Adrenal gland (tissue), 12 donors: ENCODE results near the gene COL4A1. TPM values are rescaled to one million over a fixed set of nuclear protein-coding genes. Genes with fewer than 3 reads are reported as not detected.
A peak's percentile ranks its signal among the peaks of the same experiment; 100 is the strongest.
"Not testable (repeated sequence)": the region's sequence is repeated elsewhere in the genome, so short reads cannot be mapped to it uniquely, and the experiment has no call there.

Experiments used
- DNase-seq, 7 donors: peaks; one replicate each; pipeline ENCODE4 v3.0.0-alpha.2; 2019 to 2020
- H3K27ac ChIP-seq, 5 donors: fragments of 200-600 bp; sonication (generic) in 4 of 5; 1 replicate in 3 of 5; 2 replicates in 2 of 5; pipeline versions ENCODE4 v1.5.1 to v1.8.0; 2016 to 2020; ENCODE audit warnings: mild to moderate bottlenecking in 1 of 5
- H3K27me3 ChIP-seq: fragments of 200-600 bp; 2 replicates; pipeline ENCODE4 v1.8.0; 2021
- H3K36me3 ChIP-seq, 2 donors: fragments of 200-600 bp; replicated peaks in 1 of 2; 1 replicate in 1 of 2; 2 replicates in 1 of 2; pipeline versions ENCODE4 v1.5.1 to v1.8.0; 2018 to 2022
- H3K4me1 ChIP-seq, 2 donors: fragments of 200-600 bp; replicated peaks in 1 of 2; 1 replicate in 1 of 2; 2 replicates in 1 of 2; pipeline versions ENCODE4 v1.5.1 to v1.8.0; 2018 to 2021
- H3K4me3 ChIP-seq, 4 donors: fragments of 200-600 bp; sonication (generic) in 3 of 4; one replicate each; pipeline ENCODE4 v1.5.1; 2016 to 2018
- H3K9me3 ChIP-seq, 3 donors: fragments of 200-600 bp; sonication (generic) in 1 of 3; replicated peaks in 1 of 3; 1 replicate in 2 of 3; 2 replicates in 1 of 3; pipeline versions ENCODE4 v1.5.1 to v1.8.0; 2016 to 2021
- POLR2A ChIP-seq, 2 donors: fragments of 450-650 bp; IDR thresholded peaks; one replicate each; pipeline ENCODE4 v1.6.1; 2017; ENCODE audit warnings: antibody characterized with exemption in 2 of 2, mild to moderate bottlenecking in 2 of 2, moderate library complexity in 1 of 2
- WGBS, 4 donors: extraction: QIAGEN DNeasy Blood & Tissue Kit in 2 of 4; methylation state at CpG; one replicate each; pipeline versions ENCODE4 v1.1.5 to v1.1.7; 2013 to 2017; 5-methylcytosine and 5-hydroxymethylcytosine counted together
- intact Hi-C, 2 donors: fragments of 100-400 bp; cut with DNase I; formaldehyde crosslinking; loops; one replicate each; pipeline versions ENCODE4 v1.14.1 to v1.15.0; 2022 to 2023
- polyA plus RNA-seq, 3 donors: library from polyadenylated mRNA; stranded (reverse); fragments of 200-250 nt in 2 of 3; fragments of 350-450 nt in 1 of 3; fragmentation: Illumina TruSeq in 1 of 3; extraction: RNeasy Lipid Tissue Mini Kit (QIAGEN cat#74804) in 1 of 3; gene quantifications; one replicate each; pipeline ENCODE4 v1.2.3, GENCODE V29; 2013 to 2014
- total RNA-seq, 9 donors: library from RNA; depleted of rRNA in 4 of 9; stranded (reverse); fragments of >200 nt in 4 of 9; fragments of 120-200 nt in 1 of 9; fragmentation: NEBNext Ultra II Directional in 1 of 9; extraction: Animal tissue kit (Norgen Biotek cat#: 25700) in 1 of 9; gene quantifications; one replicate each; pipeline versions ENCODE4 v1.1.0 to v1.2.4, GENCODE V29; 2013 to 2023
- TF ChIP-seq, protein P1 (sequence below), 6 experiments: fragments of 450-650 bp in 4 of 6; fragments of 200-600 bp in 2 of 6; sonication (generic) in 1 of 6; IDR thresholded peaks; 1 replicate in 5 of 6; 2 replicates in 1 of 6; pipeline versions ENCODE4 v1.5.1 to v1.8.0; 2016 to 2021; ENCODE audit warnings: antibody characterized with exemption in 6 of 6, mild to moderate bottlenecking in 2 of 6, moderate library complexity in 1 of 6
- donor health status: healthy with polysubstance abuse.
- donor health status: Bipolar disorder and iron deficiency.
- donor health status: DM: yes; HTN: yes; CAD: no.
- donor health status: DM: no; HTN: no; CAD: no.
- donor health status: DM: no; HTN: no; CAD: no.
- donor health status: DM: yes; HTN: yes; CAD: no.

Gene COL4A1
- total and polyA plus RNA-seq, 12 donors = 62.4 to 364 (median 183) TPM

DNA sequence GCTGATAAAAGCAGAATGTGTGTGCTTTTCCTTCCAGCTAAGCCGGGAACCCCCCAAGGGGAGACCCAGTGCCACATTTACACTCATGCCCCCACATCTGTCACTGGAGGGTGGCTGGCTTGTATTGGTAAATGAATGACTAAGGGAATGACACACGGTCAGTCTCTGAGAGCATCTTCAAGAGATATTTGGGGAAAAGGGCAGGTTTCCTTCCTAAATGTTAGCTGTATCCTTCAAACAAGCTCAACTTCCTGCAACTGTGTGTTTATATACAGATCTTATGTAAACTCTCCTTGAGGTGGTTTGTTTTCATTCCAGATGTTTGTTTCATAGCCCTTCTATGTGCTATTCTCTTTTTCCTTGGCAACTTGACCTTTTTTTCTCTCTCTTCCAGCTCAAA, 192.6 kb downstream of the COL4A1 start:
- peaks cover 5 to 10% of the 10 kb centered on the region in 2 donors for H3K4me1 ChIP-seq
- intact Hi-C loops = loop anchor here (5.0 to 10.0 kb wide), 2 partner anchors 330 to 1152 kb away; partner anchors contain the start of gene IRS2 (in 1 of the 2)
- no peaks in the 10 kb centered on the region for H3K36me3 ChIP-seq
- no peaks in the 10 kb centered on the region for H3K27me3 ChIP-seq
- TF ChIP-seq, protein P1, sequence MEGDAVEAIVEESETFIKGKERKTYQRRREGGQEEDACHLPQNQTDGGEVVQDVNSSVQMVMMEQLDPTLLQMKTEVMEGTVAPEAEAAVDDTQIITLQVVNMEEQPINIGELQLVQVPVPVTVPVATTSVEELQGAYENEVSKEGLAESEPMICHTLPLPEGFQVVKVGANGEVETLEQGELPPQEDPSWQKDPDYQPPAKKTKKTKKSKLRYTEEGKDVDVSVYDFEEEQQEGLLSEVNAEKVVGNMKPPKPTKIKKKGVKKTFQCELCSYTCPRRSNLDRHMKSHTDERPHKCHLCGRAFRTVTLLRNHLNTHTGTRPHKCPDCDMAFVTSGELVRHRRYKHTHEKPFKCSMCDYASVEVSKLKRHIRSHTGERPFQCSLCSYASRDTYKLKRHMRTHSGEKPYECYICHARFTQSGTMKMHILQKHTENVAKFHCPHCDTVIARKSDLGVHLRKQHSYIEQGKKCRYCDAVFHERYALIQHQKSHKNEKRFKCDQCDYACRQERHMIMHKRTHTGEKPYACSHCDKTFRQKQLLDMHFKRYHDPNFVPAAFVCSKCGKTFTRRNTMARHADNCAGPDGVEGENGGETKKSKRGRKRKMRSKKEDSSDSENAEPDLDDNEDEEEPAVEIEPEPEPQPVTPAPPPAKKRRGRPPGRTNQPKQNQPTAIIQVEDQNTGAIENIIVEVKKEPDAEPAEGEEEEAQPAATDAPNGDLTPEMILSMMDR (IDR thresholded peaks at IDR 0.05) = no peak
- H3K4me3 ChIP-seq = no peak overlapping the region
- 78 to 92% (median 83%) methylated on average over 2 of the region's 2 CpGs for WGBS, 4 donors
- no peak overlapping the region for H3K27ac ChIP-seq
- no peaks in the 10 kb centered on the region for H3K9me3 ChIP-seq
- no peak for DNase-seq

- Histone ChIP-seq H3K4me3 (no peak overlapping the region), H3K4me1 (peaks cover 10 to 12% of the 10 kb centered on the region in 2 donors), H3K36me3 (no peaks in the 10 kb centered on the region), H3K27me3 (no peaks in the 10 kb centered on the region), H3K27ac (no peak overlapping the region), H3K9me3 (no peaks in the 10 kb centered on the region)
- TF ChIP-seq POLR2A (IDR thresholded peaks at IDR 0.05) = no peak
- TF ChIP-seq, protein P1 (IDR thresholded peaks at IDR 0.05) = no peak
- 59 to 88% (median 73%) methylated on average over 2 of the region's 2 CpGs for WGBS, 4 donors
- no peak for DNase-seq
- intact Hi-C loops = loop anchor here (5.0 to 10.0 kb wide), 2 partner anchors 329 to 1151 kb away; partner anchors contain the start of gene IRS2 (in 1 of the 2)
Measured at GRCh38 chr13:110113284-110113764, 193.6 kb downstream of the COL4A1 start.

GRCh38 chr13:110112379-110112778, 194.6 kb downstream of the COL4A1 start:
- H3K27ac ChIP-seq, H3K36me3 ChIP-seq, H3K4me3 ChIP-seq, H3K27me3 ChIP-seq, H3K9me3 ChIP-seq: not testable (repeated sequence)
- 61 to 70% (median 62%) methylated on average over 6 of the region's 6 CpGs for WGBS, 4 donors
- peak in 3 of 7 donors; percentile 37 to 66 (median 40) for DNase-seq
- peaks cover 10 to 12% of the 10 kb centered on the region in 2 donors for H3K4me1 ChIP-seq
- intact Hi-C loops = loop anchor here (5.0 to 10.0 kb wide), 2 partner anchors 328 to 1150 kb away; partner anchors contain the start of gene IRS2 (in 1 of the 2)
- TF ChIP-seq, protein P1 (IDR thresholded peaks at IDR 0.05) = peak in 4 of 6 experiments; percentile 21 to 41 (median 33)

- Histone ChIP-seq H3K27me3 (no peaks in the 10 kb centered on the region), H3K4me3 (no peak overlapping the region), H3K9me3 (no peaks in the 10 kb centered on the region), H3K36me3 (no peaks in the 10 kb centered on the region), H3K27ac (no peak overlapping the region), H3K4me1 (peaks cover 20 to 22% of the 10 kb centered on the region in 2 donors)
- DNase-seq = peak in 1 of 7 donors; percentile 19
- TF ChIP-seq POLR2A (IDR thresholded peaks at IDR 0.05) = no peak
- TF ChIP-seq, protein P1 (IDR thresholded peaks at IDR 0.05) = no peak
- intact Hi-C loops = loop anchor here (5.0 to 10.0 kb wide), 2 partner anchors 326 to 1148 kb away; partner anchors contain the start of gene IRS2 (in 1 of the 2)
- WGBS, 4 donors = 93 to 96% (median 95%) methylated on average over 10 to 19 of the region's 19 CpGs
Measured at GRCh38 chr13:110110783-110111182, 196.2 kb downstream of the COL4A1 start.
